Fibroblast of villous mesenchyme (primary cell): ENCODE data around the gene C1QL1. TPM values are rescaled to one million over a fixed set of nuclear protein-coding genes. Genes with fewer than 3 reads are reported as not detected.
A peak's percentile ranks its signal among the peaks of the same experiment; 100 is the strongest.

Experiments
- DNase-seq: peaks from one replicate; pipeline ENCODE4 v3.0.0-alpha.2; 2010; ENCODE audit warnings: low read depth
- H3K4me3 ChIP-seq: 2 replicates; pipeline ENCODE4 v1.5.1; 2011; ENCODE audit warnings: low read depth, mild to moderate bottlenecking, low read length
- total RNA-seq: library from RNA; depleted of rRNA; stranded (reverse); fragments of >200 nt; gene quantifications from 2 replicates; pipeline ENCODE4 v1.2.3, GENCODE V29; 2012
- TF ChIP-seq, protein P1 (sequence below): IDR thresholded peaks from 2 replicates; pipeline ENCODE4 v1.5.1; 2012; ENCODE audit warnings: low read depth, mild to moderate bottlenecking, low read length; ENCODE audit not compliant: insufficient read depth

The C1QL1 gene
- total RNA-seq, 1 donor = 0.43 TPM

DNA sequence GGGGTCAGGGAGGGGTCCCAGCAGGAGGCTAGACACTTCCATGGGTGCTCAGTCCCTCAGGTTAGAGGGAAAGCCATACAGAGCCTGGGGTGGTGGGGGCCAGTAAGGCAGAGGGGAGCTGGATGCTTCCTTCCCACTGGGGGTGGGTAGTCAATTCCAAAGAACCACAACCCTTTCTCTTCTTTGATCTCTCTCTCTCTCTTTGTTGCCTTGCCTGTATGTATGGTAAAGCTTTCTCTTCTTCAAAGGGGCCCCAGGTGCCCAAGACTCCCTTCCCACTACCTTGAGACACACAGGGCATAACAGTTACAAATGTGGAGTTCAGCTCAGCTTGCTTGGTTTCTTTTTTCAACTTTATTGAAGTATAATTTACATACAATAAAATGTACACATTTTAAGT, 30.5 kb upstream of the C1QL1 start:
- no peak overlapping the region for H3K4me3 ChIP-seq
- TF ChIP-seq, protein P1, sequence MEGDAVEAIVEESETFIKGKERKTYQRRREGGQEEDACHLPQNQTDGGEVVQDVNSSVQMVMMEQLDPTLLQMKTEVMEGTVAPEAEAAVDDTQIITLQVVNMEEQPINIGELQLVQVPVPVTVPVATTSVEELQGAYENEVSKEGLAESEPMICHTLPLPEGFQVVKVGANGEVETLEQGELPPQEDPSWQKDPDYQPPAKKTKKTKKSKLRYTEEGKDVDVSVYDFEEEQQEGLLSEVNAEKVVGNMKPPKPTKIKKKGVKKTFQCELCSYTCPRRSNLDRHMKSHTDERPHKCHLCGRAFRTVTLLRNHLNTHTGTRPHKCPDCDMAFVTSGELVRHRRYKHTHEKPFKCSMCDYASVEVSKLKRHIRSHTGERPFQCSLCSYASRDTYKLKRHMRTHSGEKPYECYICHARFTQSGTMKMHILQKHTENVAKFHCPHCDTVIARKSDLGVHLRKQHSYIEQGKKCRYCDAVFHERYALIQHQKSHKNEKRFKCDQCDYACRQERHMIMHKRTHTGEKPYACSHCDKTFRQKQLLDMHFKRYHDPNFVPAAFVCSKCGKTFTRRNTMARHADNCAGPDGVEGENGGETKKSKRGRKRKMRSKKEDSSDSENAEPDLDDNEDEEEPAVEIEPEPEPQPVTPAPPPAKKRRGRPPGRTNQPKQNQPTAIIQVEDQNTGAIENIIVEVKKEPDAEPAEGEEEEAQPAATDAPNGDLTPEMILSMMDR = no peak
- DNase-seq = no peak

DNA sequence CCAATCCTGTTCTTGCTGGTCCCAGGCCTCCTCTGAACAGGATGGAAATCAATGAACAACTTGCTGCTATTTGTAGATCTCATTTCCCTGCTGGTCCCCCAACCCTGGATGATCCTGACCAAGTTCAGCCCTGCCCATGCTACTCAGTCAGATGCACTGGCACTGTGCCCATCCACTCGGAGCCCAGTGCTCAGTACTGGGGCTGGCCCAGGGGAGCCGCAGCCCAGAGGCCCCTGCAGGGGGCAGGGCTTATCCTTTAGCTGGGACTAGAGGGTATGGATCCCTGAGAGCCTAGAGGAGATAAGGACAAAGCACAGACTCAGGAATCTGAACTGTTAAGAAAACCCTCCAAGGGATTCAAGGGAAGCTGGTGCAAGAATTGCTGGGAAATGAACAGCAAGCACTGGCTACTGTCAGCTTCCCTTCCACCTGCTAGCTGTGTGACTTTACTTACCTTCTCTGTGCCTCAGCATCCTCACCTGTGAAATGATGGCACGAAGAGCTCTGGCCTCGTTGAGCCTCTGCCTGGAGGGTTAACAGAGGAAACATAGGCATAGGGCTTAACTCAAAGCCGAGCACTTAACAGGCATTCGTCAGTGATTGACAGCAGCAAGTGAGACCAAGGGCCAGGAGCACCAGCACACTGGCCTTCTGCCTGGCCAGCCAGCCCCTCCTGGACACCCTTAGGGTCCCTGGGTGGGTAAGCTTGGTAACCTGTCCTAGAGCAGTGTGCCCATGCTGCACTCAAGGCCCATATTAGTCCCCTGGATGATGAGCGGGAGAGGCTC, 29.8 kb upstream of the C1QL1 start:
- H3K4me3 ChIP-seq = no peak overlapping the region
- peak; percentile 74 for DNase-seq
- TF ChIP-seq, protein P1 = peak; percentile 11

DNA sequence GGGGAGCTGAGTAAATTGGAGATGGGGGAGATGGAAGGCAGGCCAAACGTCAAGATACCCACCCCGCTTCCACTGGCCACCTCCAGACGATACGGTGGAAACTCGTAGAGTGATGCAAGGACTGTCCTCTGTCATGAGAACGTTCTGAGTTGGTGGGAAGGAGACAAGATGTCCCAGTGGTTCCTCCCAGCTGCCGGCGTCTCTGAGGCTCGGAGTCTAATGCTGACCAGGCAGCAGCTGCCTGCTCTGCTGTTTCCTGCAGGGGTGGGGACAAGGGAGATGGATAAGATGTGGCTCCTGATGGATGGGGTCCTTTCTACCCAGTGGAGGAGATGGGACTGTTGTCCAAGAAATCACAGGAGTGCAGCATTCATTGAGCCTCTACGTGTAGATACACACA, 28.2 kb upstream of the C1QL1 start:
- H3K4me3 ChIP-seq = no peak overlapping the region
- DNase-seq = no peak
- TF ChIP-seq, protein P1 = no peak

DNA sequence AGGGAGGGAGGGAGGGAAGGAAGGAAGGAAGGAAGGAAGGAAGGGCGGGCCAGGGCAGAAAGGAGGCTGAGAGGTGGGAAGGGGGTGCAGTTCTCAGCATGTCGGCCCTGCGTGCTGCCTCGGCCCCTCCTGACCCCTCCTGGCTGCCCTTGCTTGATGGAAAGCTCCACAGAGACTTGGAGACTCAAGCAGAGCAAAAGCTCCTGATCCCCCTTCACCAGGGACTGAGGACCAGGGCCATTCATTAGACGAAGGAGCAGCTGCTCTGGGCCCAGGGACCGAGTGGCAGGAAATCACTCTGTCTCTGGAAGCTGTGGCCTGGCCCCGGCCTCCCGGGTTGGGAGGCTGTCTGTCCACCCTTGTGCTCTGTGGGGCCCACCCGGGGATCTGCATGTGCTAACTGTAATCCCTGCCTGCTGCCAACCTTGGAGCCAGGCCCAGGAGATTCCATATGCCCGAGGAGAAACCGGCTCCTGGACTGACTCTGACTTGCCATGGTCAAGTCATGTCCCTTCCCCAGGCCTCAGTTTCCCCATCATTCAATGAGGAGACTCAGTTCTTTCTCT, 27.4 kb upstream of the C1QL1 start:
- no peak for DNase-seq
- TF ChIP-seq, protein P1 = no peak
- no peak overlapping the region for H3K4me3 ChIP-seq

DNA sequence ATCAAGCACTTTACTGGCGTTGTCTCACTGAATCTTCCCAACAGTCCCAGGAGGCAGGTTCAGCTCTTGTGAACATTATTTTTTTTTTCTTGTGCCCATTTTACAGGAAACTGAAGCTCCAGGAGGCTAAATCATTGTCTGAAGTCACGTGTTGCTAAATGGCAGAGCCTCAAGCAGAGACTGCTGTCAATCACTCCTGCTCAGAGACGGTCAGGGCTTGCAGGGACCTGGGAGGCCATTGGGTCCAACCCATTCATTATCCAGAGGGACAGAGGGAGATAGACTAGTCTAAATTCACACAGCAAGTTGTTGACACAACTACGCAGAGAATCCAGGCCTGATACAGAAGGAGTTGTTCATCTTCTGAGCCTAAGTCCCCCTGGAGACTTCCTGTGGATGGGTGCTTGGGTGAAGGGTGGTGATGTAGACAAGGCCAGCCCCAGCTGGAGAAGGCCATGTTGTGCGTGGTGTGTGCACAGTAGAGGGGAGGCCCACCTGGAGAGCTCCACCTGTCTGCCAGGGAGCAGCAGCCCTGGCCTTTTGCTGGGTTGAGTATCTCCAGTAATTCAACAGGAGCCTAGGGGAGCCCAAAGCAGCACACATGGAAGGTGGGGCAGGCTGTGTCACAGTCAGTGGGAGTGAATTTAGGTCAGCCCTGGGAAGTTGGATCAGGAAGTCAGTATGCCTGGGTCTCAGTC, 24.3 kb upstream of the C1QL1 start:
- TF ChIP-seq, protein P1 = no peak
- DNase-seq = no peak
- H3K4me3 ChIP-seq = no peak overlapping the region

DNA sequence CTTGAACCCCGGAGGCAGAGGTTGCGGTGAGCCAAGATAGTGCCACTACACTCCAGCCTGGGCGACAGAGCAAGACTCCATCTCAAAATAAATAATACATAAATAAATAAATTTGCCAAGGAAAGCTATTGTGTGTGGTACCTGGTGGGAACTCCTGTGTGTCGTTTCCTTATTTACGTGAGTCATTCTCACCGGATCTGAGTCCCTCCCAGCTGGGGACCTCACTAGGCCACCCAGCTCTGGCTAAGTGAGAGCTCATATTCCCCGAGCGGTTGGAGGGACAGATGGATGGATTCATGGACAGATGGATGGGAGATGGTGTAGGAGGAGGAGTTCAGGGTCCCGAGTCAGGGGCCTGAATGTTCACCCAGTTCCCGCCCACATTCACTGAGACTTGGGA, 22.9 kb upstream of the C1QL1 start:
- no peak overlapping the region for H3K4me3 ChIP-seq
- no peak for DNase-seq
- TF ChIP-seq, protein P1 = no peak
